ENCODE results near the gene MIEF1.
"Not testable (repeated sequence)": the region's sequence is repeated elsewhere in the genome, so short reads cannot be mapped to it uniquely, and the experiment has no call there.

The MIEF1 gene

GRCh38 chr22:39517470-39517869, 15.4 kb downstream of the MIEF1 start:
- DNase-seq = no peak

DNA sequence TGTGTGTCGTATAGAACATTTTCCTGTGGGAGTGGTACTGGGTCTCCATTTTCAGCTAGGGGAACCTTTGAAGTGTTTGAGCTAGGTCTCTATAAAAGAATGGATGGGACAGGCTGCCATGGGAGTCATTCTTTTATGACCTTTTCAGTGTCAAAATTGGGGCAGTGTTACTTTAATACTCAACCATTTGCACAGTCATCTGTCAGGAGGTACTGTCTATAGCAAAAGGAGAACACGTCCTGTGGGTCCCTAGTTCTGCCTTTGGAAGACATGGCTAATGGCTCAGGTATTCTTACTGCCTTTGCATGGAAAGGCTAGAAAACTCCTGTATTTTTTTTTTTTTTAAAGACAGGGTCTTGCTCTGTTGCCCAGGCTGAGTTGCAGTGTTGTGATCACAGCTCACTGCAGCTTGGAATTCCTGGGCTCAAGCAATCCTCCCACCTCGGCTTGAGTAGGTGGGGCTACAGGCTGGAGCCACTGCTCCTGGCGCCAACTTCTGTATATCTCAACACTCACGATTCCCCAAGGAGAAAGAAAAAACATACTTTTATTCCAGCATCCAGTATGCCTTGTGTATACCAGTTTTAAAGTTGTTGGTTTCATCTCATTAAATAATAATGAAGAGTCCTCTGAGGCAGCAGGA, 16.2 kb downstream of the MIEF1 start:
- DNase-seq = no peak

GRCh38 chr22:39518996-39519680, 17.0 kb downstream of the MIEF1 start:
- DNase-seq = peak; percentile 76

DNA sequence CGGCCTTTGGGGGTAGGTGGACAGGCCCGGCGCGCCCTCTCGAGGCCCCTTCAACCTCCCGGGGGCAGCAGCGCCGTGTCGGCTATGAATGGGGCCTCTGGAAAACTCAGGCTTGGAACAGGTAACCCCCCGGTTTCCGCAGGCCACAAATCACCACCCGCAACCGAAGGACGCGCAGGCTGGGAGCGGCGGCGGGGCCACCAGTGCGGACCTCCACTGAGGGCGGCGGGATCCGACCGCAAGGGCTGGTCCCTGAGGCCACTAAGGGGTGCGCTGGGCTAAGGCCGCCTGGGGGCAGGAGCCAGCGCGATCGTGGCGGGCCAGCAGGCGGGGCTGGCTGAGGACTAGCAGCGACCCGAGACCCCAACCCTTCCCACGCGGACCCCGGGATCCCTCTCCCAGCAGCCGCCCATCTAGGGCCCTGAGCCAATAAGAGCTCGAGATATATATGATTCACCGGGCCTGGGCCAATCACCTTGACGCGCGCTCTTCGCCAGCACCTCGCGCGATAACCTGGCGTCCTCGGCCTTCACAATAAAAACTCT, 17.7 kb downstream of the MIEF1 start:
- peak; percentile 99 for DNase-seq

GRCh38 chr22:39520226-39521105, 18.4 kb downstream of the MIEF1 start, which contains the start of gene ATF4:
Gene ATF4, plus strand, starts transcription at chr22:39520562. Its CDS starts 884 bp downstream, at chr22:39521446.
- DNase-seq = peak; percentile 90

DNA sequence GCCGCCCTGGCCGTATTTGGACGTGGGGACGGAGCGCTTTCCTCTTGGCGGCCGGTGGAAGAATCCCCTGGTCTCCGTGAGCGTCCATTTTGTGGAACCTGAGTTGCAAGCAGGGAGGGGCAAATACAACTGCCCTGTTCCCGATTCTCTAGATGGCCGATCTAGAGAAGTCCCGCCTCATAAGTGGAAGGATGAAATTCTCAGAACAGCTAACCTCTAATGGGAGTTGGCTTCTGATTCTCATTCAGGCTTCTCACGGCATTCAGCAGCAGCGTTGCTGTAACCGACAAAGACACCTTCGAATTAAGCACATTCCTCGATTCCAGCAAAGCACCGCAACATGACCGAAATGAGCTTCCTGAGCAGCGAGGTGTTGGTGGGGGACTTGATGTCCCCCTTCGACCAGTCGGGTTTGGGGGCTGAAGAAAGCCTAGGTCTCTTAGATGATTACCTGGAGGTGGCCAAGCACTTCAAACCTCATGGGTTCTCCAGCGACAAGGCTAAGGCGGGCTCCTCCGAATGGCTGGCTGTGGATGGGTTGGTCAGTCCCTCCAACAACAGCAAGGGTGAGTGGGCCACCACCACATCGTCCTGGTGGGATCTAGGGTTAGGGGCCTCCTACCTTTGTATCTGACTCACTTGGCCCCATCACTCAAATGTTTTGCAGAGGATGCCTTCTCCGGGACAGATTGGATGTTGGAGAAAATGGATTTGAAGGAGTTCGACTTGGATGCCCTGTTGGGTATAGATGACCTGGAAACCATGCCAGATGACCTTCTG, 19.2 kb downstream of the MIEF1 start:
- DNase-seq = not testable (repeated sequence)

DNA sequence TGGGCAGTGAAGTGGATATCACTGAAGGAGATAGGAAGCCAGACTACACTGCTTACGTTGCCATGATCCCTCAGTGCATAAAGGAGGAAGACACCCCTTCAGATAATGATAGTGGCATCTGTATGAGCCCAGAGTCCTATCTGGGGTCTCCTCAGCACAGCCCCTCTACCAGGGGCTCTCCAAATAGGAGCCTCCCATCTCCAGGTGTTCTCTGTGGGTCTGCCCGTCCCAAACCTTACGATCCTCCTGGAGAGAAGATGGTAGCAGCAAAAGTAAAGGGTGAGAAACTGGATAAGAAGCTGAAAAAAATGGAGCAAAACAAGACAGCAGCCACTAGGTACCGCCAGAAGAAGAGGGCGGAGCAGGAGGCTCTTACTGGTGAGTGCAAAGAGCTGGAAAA, 20.0 kb downstream of the MIEF1 start:
- not testable (repeated sequence) for DNase-seq

DNA sequence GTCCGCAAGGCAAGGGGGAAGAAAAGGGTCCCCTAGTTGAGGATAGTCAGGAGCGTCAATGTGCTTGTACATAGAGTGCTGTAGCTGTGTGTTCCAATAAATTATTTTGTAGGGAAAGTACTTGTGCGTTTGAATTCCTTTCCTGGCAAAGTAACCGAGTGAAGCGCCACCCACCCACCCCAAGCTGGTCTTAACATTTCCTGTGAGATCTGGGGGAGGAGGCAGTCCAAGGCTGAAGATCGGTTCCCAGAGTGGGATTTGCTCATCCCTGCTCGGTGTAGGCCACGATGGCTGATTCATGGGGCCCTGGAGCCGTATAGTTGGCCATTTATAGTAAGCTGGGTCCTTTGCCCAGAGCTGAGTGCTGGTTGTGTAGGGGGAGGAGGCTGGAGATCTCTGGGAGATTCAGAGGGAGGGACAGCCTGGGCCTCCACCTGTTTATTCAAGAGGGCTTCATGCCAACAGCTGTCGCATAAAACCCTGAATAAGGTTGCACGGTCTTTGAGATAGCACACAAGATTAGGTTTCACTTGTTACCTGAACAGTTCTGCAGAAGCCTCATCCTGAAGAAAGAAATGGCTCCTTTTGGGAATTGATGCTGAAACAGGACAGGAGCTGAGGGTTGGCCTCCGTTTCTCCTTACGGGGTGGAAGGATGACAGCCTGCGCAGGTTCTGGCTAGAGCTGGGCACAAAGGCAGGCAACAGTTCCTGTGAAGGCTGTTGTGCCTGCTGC, 20.6 kb downstream of the MIEF1 start:
- no peak for DNase-seq

DNA sequence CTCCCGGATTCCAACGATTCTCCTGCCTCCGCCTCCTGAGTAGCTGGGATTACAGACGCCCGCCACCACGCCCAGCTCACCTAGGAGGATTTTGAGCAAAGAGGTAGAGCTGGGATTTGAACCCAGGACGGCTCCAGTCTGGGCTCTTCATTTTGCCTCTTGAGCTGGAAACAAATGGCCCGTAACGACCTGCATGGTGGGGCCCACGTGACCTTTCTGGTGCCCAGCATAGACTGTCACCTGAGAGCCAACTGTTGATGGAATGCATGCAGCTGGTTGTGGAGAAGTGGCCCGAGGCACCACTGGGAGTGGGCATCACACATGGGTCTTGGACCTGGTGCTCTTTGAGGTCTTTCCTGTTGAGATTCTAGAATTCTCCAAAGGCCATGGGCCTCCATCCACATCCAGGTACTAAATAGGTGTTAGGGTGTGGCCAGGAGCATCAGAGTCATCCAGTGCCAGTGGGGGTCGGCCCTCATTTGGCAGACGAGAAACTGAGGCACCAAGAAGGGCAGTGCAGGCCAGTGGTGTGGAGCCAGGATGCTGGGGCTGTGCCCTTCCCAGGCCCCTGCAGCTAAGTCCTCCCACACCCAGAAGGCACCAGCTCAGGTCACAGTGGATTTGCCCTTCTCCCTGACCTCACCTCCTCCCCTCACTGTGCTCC, 22.1 kb downstream of the MIEF1 start:
- DNase-seq = no peak

DNA sequence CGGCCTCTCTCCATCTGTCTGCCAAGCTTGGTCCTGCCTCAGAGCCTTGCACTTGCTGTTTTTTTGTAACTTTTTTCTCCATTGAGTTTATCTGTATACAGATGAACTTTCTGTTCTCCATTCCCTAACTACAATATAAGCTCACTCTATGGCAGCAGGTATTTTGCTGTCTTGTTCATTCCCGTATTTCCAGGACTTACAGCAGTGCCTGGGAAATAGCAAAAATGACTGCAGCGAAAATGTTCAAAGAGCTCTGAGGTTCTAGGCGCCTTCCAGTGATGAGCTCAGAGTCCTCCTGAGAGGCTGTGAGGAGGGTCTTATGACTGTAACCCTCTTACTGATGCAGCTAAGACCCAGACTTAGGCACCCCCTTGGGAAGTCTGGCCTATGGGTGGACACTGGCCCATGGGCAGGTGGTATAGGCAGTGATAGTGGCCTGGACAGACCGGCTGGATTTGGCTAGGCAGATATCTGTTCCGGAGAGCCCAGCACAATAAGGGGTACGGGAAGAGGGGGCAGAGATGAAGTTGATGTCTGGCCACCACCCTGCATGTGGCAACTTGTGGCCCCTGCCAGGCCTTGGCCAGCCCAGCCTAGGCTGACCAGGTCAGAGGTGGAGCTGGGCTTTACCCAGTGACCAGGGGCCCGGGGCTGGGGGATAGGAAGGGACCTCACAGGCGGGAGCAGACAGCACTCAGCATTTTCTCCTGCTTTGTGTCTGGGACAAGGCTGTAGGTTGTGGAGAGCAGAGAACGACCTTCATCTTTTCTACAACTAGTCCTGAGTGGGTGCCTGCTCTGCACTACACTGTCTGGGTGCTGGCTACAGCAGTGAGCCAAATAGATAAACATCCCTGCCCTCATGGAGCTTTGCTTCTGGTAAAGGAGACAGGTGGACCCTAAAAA, 22.9 kb downstream of the MIEF1 start:
- DNase-seq = no peak

GRCh38 chr22:39525658-39525975, 23.5 kb downstream of the MIEF1 start:
- no peak for DNase-seq

DNA sequence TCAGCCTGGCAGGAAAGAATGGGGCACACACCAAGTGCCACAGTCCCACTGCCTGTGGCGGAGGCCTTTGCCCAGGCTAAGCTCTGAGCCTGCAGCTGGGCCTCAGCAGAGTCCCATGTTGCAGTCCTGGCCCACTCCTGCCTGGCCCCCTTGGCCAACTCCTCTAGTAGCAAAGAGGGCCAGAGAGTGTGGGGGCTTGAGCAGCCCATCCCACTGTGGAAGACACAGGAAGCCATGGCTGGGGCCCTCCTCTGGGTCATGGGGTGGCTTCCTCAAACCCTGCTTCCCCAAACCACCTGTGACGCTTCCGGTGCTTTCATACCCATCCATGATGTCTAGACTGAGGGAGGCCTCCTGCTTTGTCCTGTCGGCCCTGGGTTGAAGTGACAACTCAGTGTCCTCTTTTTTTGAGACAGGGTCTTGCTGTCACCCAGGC, 24.7 kb downstream of the MIEF1 start:
- DNase-seq = no peak

GRCh38 chr22:39527481-39527961, 25.4 kb downstream of the MIEF1 start:
- DNase-seq = no peak

GRCh38 chr22:39528080-39528661, 26.1 kb downstream of the MIEF1 start:
- peak; percentile 84 for DNase-seq

- DNase-seq = peak; percentile 97
These were observed 26.8 kb downstream of the MIEF1 start for GRCh38 chr22:39528681-39529486.

DNA sequence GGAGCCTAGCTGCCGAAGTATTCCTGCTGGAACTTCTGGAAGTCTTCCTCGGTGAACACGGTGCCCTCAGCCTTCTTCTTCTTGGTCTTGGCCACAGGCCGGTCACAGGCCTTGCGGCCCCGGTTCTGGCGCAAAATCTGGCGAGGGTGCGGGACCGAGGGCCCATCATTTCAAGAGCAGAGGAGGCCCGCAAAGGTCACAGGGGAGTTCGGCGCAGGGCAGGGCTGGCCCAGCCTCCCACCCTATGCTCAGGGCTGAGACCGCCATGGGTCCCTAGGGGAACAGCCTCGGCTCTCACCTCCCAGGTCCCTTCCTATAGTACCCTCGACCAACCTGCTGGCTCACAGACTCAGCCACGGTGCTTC, 27.4 kb downstream of the MIEF1 start:
- DNase-seq = no peak

GRCh38 chr22:39530116-39530515, 28.0 kb downstream of the MIEF1 start:
- no peak for DNase-seq

GRCh38 chr22:39530692-39531331, 28.7 kb downstream of the MIEF1 start:
- DNase-seq = no peak

All from islet precursor cell (in vitro differentiated cells).